Measurements from ENCODE around the gene B3GALT6.

Gene B3GALT6

GRCh38 chr1:1230656-1231399 is 1.2 kb upstream of the B3GALT6 start:
- H3K4me3 ChIP-seq (ENCODE audit: low read depth, low read length), result peak overlapping the region; percentile 87
- peak; percentile 82 for DNase-seq (ENCODE audit: low read depth)
- TF ChIP-seq CTCF (IDR thresholded peaks at IDR 0.05; ENCODE audit: control insufficient read depth, extremely low read depth, insufficient read depth), result peak; percentile 23; the same call in 1 of the 2 replicates

- peak within 1 kb of the TSS; percentile 87 for H3K4me3 ChIP-seq (ENCODE audit: low read depth, low read length)
- peak; percentile 81 for DNase-seq (ENCODE audit: low read depth)
- TF ChIP-seq CTCF (IDR thresholded peaks at IDR 0.05; ENCODE audit: control insufficient read depth, extremely low read depth, insufficient read depth), result no peak
These were observed 433 bp upstream of the B3GALT6 start, which contains the start of gene SDF4 for GRCh38 chr1:1231400-1232207. SDF4 (minus strand) TSS chr1:1232001; CDS start chr1:1228772, 3,229 bp downstream.

- H3K4me3 ChIP-seq (ENCODE audit: low read depth, low read length), result peak overlapping the region; percentile 24
- DNase-seq (ENCODE audit: low read depth), result no peak
- no peak for TF ChIP-seq CTCF (IDR thresholded peaks at IDR 0.05; ENCODE audit: control insufficient read depth, extremely low read depth, insufficient read depth)
These were observed 944 bp downstream of the B3GALT6 start for GRCh38 chr1:1232796-1233566.

- peak; percentile 47 for DNase-seq (ENCODE audit: low read depth)
- no peak for TF ChIP-seq CTCF (IDR thresholded peaks at IDR 0.05; ENCODE audit: control insufficient read depth, extremely low read depth, insufficient read depth)
- peak overlapping the region; percentile 24 for H3K4me3 ChIP-seq (ENCODE audit: low read depth, low read length)
These were observed 1.5 kb downstream of the B3GALT6 start for GRCh38 chr1:1233567-1233892.

- H3K4me3 ChIP-seq (ENCODE audit: low read depth, low read length), result peak overlapping the region; percentile 24
- DNase-seq (ENCODE audit: low read depth), result no peak
- TF ChIP-seq CTCF (IDR thresholded peaks at IDR 0.05; ENCODE audit: control insufficient read depth, extremely low read depth, insufficient read depth), result no peak
These were observed 2.3 kb downstream of the B3GALT6 start for GRCh38 chr1:1234180-1234808.

GRCh38 chr1:1235016-1235744 is 3.1 kb downstream of the B3GALT6 start:
- no peak for TF ChIP-seq CTCF (IDR thresholded peaks at IDR 0.05; ENCODE audit: control insufficient read depth, extremely low read depth, insufficient read depth)
- DNase-seq (ENCODE audit: low read depth), result no peak

More at GRCh38 chr1:1235016-1235744, 3.1 kb downstream of the B3GALT6 start:
- no peak overlapping the region for H3K4me3 ChIP-seq (ENCODE audit: low read depth, low read length)

Data from LNCaP clone FGC (cell line).